NCI-H2107 treated with DMSO at 0.1 percent for 48 hours (cell line): Measurements from ENCODE around the gene MCRIP1.
A peak's percentile ranks its signal among the peaks of the same experiment; 100 is the strongest.

Source experiments
- DNase-seq: peaks from one replicate; lab custom pipeline; 2025; ENCODE audit not compliant: unreplicated experiment; lab: John Stamatoyannopoulos, UW

The MCRIP1 gene

DNA sequence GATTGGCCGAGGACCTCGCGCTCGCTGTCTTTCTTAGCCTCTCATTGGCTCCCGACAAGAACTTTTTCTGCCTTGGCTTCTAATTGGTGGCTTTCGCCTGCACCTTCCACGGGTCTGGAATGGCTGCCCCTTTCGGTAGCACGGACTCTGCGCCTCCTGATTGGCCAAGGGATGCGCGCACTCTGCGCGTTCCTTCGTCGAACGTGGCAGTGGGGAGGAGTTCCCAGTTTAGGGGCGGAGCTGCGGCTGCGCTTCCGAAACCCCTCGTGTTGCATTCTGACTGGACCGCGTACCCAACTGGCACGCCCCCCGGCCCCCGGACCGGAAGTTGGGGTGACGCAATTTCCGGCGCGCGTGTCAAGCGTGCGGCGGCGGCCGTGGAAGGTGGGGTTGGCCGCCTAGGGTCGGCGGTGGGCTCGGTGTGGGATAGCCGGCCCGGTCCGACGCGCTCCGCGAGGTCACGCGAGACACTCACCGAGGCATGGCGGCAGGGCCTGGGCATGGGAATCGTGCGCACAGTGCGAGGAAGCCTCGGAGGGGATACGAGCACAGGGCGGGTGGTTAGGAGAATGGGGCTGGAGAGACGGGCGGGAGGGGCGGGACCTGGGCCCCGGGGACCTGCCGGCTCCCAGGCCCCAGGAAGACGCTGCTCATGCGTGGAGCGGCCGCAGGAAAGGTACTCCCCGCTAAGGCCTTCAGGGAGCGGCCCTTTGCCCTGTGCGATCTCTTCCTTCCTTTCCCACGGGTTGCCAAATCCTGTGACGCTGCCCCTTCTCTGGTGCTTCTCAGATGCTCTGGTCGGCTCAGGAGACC is 27.9 kb upstream of the MCRIP1 start:
- DNase-seq = peak; percentile 98

DNA sequence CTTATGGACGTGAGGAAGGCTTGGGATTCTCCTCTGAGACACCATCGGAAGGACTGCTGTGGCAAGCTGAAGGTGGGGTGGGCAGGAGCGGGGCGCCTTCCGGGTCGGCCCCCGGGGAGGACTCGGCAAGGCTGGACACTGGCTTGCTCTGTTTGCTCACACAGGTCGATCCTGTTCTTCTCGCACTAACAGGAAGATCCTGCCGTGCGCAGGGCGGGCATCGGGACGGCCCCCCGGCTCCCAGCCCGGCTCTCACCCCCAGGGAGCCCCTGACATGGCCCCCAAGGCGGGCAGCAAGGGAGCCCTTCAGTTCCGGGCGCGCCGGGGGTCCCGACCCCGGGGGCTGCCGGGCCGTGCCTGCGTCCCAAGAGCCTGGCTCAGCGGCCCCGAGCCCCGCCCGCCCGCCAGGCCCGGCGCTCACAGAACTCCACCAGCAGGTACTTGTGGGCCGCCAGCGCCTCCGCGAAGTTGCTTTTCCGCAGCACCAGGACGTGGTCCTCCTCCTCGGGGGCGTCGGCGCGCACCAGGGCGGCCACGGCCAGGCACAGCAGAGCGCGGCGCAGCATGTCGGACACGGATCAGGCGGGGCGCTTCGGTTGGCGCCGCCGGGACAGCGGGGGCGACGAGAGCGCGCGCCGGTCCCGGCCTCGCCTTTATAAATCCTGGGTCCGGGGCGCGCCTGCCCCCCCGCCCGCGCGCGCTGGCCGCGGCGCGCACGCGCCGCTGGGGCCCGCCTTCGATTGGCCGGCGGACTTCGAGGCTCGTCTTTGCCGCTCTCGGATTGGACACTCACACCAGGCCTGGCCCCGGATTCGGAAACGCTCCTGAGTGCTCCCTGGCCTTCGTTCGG is 27.0 kb upstream of the MCRIP1 start, which contains the start of gene P4HB:
Gene P4HB, minus strand, starts transcription at position 630 of the 850 bp plus-strand sequence. Its CDS starts 64 bp downstream, at position 566.
- no peak for DNase-seq

DNA sequence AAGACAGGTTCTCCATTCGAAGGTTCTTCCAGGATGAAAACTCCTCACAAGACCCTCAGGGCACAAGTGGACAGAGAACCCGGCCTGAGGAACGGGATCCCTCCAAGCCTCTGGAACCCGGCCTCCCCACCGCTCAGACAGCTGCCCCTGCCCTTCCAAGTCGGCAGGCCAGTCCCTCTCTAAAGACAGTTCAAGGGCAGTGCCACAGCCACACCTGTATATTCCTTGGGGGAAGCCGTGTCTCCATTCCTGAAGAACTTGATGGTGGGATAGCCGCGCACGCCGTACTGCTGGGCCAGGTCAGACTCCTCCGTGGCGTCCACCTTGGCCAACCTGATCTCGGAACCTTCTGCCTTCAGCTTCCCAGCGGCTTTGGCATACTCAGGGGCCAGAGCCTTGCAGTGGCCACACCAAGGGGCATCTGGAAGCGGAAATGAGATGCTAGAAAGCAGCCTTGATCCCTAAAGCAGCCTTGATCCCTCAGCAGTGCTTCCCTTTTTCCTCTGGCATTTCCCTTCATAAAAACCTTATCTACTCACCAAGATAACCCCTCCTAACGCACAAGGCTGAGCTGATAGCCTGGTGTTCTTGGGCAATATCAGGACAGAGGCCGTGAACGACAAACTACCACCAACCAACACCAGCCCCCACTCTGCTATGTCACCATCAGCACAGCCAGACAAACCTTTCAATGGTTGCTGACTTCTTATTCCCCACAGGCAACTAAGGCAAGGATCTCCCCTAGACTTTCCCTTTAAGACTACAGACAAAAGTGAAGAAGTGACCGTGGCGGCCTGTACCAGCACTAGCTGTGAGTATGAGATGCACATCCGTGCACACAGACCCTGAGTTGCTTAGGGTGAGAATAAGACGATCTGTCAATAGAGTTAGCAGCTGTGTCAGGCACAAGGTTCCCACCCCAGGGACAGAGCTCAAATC is 26.1 kb upstream of the MCRIP1 start:
- DNase-seq = no peak

DNA sequence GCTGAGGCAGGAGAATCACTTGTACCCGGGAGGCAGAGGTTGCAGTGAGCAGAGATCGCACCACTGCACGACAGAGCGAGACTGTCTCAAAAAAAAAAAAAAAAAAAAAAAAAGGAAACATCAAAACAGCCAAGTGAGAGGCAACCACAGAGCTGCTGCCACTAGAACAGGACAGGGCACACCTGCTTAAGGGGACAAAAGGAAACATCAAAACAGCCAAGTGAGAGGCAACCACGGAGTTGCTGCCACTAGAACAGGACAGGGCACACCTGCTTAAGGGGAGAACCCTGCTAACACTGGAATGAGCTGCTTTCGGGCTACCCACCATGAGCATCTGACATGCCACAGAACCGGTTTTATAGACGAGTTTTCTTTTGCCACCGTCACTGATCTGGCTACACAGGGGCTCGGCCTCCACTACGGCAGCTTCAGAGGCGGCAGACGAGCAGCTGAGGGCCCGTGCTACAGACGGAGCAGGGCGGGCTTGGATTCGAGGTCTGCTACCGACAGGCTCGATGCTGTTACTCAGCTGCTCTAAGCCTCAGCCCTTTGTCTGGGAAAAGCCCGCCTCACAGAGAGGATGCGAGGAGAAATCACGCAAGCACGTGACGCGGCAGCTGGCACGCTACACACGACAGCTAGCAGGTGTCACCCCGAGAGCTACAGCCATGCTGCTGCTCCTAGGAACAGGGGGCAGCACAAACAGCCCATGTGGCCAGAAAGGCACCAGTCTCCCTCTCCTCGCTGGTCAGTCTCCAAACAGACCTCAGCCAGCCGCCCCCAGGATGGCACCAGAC is 25.3 kb upstream of the MCRIP1 start:
- DNase-seq = no peak

DNA sequence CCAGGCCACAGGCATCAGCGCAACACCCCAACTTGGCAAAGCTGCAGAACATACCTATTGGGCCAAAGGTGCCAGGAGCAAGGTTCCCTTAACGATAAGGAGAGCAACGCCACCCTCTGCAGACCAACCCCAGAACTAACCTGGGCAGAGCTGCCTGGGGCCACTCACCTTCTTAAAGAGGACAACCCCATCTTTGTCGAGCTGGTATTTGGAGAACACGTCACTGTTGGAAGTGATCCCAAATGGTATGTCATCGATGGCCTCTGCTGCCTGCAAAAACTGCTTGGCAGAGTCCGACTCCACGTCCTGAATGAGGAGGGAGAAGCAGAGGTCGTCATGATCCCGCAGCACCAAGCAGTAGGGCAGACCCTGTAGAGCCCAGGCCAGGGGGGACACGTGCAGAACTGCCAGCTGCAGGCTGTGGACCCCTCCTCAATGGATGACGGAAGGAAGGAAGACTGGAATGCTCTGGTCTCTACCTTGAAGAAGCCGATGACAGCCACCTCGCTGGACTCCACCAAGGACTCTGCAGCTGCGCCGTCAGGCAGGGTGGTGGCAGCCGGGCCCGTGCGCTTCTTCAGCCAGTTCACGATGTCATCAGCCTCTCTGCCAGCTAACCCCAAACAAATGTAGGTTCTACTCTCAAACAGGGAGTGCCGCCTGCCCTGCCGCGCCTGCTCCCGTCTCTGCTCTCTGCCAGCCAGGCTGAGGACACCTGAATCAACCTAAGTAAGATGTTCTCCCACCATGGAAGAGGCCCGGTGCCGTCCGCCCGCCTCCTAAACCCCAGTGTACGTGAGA is 22.1 kb upstream of the MCRIP1 start:
- DNase-seq = no peak

DNA sequence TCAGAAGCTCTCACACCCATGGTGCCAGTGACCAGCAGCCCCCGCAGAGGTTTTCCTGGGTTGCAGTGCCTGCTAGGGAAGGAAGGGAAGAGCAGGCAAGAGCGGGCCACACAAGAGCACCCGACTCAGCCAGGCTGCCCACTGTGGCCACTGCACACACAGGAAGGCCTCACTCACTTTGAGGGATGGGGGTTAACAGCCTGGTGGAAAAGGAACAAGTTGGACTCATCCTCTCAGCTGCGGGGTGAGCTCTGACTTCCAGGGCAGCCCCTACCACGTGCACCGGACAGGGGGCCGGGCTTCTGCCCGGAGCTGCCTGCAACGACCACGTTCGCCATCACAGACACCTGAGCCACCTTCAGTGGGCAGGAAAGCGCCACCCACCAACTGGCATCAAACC is 19.1 kb upstream of the MCRIP1 start:
- no peak for DNase-seq

DNA sequence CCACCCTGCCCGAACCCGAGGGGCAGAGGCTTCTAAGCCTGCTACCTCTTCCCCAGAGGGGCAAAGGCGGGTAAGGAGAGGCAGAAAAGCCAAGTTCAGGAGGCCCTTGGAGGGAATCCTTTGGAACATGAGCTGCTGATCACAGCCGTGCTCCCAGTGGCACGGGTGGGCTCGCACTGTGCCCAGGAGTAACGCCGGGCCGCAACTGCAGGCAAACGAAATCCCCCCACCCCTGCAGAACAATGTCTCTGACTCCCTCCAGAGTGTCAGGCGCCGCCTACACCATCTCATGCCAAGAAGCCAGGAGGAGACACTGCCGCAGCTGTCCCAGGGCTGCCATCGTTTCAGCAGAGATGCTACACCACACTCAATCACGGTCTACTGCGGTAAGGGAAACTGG is 18.3 kb upstream of the MCRIP1 start:
- DNase-seq = no peak

DNA sequence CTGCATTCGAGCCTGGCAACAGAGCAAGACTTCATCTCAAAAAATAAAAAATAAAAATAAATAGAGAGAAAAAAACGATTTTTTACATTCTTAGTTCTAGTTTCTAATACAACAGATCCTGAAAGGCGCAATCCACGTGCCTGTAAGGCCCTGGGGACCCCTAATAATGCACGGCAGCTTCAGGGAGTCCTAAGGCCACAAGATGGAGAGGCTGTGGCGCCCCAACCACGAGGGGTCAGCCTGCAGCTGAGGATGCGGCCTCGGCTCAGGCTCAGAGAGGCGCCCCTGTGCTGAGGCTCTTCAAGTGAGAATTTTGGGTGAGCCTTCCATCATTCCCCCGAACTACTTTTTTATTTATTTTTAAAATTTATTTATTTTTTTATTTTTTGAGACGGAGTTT is 16.4 kb upstream of the MCRIP1 start:
- no peak for DNase-seq

DNA sequence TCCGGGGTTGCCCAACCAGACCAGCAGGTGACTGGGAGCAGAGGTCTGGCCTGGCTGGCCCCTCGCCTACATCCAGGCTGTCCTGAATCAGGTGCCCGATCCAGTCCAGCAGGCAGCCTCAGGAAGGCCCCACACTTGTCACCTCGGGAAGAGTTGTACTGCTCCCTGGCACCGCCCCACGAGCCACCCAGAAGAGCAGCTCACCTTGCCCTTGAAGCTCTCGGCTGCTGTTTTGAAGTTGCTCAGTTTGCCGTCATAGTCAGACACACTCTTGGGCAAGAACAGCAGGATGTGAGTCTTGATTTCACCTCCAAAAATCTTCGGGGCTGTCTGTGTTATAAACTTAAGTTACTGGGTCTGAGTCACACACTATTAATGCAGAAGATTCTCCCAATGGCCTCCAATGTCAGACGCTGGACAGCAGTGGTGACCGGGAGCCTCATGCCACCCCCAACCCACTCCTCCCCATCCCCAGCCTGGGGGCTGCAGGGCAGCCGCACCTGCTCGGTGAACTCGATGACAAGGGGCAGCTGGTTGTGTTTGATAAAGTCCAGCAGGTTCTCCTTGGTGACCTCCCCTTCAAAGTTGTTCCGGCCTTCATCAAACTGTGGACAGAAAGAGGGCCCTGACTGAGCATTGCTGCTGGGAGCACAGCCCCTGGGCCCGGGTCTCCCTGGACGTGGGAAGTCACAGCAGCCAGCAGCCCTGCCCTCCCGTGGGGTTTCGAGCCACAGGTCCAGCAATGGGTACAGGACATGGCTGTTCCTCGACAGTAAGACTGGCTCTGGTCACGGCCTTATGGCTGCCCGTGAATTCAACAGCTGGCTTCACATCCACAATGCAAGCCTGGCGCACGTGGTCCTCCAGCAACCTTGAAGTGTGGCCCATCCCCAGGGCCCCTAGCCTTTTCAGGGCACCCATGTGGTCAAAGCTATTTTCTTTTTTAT is 13.9 kb upstream of the MCRIP1 start:
- no peak for DNase-seq

DNA sequence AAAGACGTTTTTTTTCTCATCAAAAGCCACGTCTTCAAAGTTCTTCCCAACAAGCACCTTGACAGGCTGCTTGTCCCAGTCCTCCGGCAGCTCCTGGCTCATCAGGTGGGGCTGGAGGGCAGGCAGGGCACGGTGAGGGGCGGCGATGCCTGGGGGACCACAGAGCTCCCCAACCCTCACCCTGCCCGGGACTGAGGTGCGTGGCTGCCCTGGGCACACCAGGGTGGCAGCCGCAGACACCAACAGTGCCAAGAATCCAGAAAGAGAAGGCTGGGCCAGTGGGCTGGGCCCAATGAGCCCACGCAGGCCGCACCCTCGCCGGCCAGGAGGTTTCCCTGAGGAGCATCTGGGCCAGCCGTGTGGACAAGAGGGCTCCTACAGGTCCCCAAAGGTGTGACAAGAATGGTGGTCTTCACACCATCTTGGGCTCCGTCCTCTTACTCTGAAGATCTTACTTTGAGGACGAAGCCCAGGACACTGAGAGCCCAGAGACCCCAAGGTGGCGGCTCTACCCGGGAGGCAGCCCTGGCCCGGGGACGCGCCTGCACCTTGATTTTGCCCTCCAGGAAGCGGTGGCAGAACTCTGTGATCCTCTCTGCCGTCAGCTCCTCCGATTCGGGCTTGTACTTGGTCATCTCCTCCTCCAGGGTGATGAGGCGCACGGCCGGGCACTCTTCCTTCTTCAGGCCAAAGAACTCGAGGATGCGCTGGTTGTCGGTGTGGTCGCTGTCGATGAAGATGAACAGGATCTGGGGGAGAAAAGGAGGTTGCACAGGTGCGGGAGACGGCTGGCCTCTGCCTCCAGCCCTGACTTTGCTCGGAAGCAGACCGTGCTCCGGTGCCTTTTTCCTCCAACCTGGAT is 13.0 kb upstream of the MCRIP1 start:
- DNase-seq = no peak

DNA sequence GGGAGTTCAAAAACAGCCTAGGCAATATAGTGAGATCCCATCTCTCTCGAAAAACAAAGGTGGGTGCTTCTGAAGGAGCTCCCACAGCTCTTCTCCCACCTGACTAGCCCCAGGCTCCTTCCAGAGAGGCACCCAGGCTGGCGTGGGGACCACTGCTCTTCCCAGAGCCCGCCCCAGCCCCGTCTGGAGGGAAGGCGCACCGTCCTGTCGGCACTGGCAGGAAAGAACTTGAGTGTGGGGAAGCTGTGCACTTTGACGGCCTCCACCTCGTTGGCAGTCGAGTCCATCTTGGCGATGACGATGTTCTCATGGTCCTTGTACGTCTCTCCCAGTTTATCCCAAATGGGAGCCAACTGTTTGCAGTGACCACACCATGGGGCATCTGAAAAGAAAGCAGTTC is 12.3 kb upstream of the MCRIP1 start:
- DNase-seq = no peak

DNA sequence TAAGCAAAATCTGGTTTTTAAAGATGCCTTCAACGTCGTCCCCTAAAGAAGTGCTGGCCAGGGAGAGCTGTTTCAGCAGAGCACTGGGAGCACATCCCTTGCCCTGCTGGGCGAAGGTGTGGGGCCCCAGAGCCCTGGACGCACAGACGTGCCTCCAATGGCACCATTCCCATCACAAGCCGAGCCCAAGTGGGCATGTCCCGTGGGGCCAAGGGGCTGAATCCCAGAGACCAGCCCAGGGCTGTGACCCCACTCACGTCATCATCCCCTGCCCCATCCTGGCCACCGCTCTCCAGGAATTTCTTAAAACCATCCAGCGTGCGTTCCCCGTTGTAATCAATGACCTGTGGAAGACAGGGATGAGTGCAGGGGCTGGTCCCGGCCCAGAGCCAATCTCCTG is 11.8 kb upstream of the MCRIP1 start:
- DNase-seq = no peak

DNA sequence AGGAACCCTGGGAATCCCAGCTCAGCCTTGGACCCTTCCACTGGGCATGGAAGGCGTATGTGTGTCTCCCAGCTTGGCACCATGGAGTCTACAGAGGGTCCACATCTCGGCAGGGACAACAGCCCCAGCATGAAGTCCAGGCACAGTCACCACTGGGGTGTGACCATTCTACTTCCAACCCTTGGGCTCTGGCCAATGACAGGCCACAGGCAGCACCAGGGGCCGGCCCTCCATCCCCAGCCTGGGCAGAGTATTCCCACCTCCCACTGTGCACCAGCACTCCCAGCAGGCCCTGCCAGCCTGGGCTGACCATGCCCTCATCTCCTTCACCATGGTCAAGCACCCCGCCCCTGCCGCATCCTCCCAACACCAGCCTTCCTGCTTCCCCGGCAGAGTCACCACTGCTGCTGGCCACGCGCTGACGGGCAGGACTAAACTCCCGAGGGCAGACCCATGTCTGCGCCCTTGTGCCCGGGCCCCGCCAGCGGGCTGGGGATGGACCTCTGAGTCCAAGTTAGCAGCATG is 11.3 kb upstream of the MCRIP1 start:
- DNase-seq = no peak

DNA sequence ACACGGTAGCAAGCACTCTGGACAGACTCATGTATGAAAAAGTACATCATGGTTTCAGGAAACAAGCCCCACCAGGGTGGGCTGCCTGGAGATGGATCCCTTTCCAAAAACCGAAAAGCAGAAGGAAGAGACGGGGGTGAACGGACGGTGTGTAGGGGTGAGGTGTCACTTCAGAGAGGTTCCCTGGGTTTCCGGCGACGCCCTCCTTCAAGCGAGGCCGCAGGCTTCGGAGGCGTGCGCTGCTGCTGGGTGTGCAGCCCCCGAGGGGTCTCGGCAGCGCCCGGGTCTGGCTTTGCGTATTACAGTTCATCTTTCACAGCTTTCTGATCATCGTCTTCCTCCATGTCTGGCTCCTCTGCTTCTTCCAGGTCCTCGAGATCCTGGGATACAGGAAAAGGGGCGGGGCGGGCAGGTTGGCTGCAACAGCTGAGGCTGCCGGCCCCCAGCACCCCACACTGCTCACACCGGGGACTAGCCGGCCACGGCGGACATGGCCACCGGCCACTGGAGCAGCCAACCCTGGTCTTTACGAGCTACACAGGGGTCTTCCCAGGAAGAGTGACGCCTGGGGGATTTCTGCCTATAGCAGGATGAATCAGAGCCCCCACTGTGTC is 10.7 kb upstream of the MCRIP1 start:
- DNase-seq = no peak

DNA sequence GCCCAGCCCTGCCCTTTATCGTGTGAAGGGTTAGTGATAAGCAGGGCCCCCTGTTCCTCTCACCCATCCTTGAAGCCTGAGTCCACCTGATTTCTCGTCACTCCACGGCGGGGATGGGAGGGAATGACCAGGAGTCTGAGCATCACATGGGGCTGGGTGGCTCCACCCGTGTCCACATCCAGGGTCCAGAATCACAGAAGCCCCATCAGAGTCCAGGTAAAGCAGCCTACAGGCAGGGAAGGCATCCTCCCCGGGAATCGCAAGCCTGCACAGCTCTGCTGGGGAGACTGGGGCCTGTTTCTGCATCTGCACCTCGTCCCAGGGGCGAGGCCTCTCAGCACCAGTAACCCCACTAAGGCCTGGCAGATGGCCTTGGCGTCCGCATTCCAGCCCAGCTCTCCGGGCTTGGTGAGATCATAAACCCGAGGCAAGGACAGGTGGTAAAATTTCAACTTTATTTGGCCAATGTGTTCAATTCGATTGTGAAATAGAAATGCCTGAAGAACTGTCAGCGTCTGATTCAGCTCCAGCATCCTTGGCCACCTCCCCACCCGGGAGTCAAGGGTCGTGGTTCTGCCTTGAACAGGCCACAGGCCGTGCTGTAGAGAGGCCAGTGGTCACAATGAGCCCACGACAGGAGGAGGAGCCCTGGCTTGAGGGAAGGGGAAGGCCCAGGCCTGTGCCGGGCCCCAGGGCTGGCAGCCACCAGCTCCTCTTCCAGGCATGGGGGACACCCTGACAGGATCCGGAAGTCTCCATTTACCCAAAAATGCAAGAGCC is 9.8 kb upstream of the MCRIP1 start:
- no peak for DNase-seq

DNA sequence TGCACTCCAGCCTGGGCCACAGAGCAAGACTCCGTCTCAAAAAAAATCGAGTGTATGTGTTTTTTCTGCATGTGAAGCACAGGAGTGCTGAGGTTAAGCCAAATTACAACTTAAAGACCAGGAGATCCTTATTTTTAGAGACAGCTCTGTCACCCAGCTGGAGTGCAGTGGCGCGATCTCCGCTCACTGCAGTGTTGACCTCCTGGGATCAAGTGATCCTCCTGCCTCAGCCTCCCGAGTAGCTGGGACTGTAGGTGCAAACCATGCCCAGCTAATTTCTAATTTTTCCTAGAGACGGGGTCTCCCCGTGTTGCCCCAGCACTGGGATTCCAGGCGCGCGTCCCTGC is 9.3 kb upstream of the MCRIP1 start:
- DNase-seq = no peak
